GM23338 (cell line): ENCODE data around the gene OR2AG2. TPM values are rescaled to one million over a fixed set of nuclear protein-coding genes. Genes with fewer than 3 reads are reported as not detected.

ENCODE experiments used
- ATAC-seq: fragments of 200-7000 bp; cut with Tn5 transposase; 3 replicates; pipeline ENCODE4 v1.9.1; 2020
- DNase-seq: peaks from one replicate; pipeline ENCODE4 v3.0.0-alpha.2; 2015; ENCODE audit warnings: low spot score
- H2AFZ ChIP-seq: fragments of 200-600 bp; sonication (generic); 2 replicates; pipeline ENCODE4 v1.8.0; 2016; ENCODE audit warnings: antibody characterized with exemption, mild to moderate bottlenecking, moderate library complexity
- H3F3A ChIP-seq: fragments of 200-600 bp; sonication (generic); replicated peaks from 2 replicates; pipeline ENCODE4 v1.8.0; 2017; ENCODE audit warnings: antibody characterized with exemption, mixed run types, low read depth
- H3K27ac ChIP-seq: fragments of 200-600 bp; sonication (generic); 2 replicates; pipeline ENCODE4 v1.6.1; 2016; ENCODE audit warnings: low read depth
- H3K27me3 ChIP-seq: fragments of 200-600 bp; sonication (generic); 2 replicates; pipeline ENCODE4 v1.8.0; 2016; ENCODE audit warnings: mild to moderate bottlenecking, mixed run types, moderate library complexity; ENCODE audit not compliant: insufficient read depth
- H3K36me3 ChIP-seq: fragments of 200-600 bp; sonication (generic); 2 replicates; pipeline ENCODE4 v1.8.0; 2016; ENCODE audit warnings: mild to moderate bottlenecking; ENCODE audit not compliant: insufficient read depth
- H3K4me1 ChIP-seq: fragments of 200-600 bp; sonication (generic); 2 replicates; pipeline ENCODE4 v1.8.0; 2016; ENCODE audit warnings: mild to moderate bottlenecking, moderate library complexity; ENCODE audit not compliant: insufficient read depth
- H3K4me2 ChIP-seq: fragments of 200-600 bp; sonication (generic); 2 replicates; pipeline ENCODE4 v1.7.1; 2017; ENCODE audit warnings: mixed run types
- H3K4me3 ChIP-seq: fragments of 200-600 bp; sonication (generic); 2 replicates; pipeline ENCODE4 v1.6.1; 2016; ENCODE audit warnings: mixed run types
- H3K79me2 ChIP-seq: fragments of 200-600 bp; sonication (generic); replicated peaks from 2 replicates; pipeline ENCODE4 v1.8.0; 2017; ENCODE audit warnings: mild to moderate bottlenecking; ENCODE audit not compliant: insufficient read depth
- H3K9me2 ChIP-seq: fragments of 200-600 bp; sonication (generic); 2 replicates; pipeline ENCODE4 v1.8.0; 2017; ENCODE audit not compliant: insufficient read depth
- H4K20me1 ChIP-seq: fragments of 200-600 bp; sonication (generic); replicated peaks from 2 replicates; pipeline ENCODE4 v1.8.0; 2017; ENCODE audit warnings: mild to moderate bottlenecking; ENCODE audit not compliant: insufficient read depth
- H3K27ac Mint-ChIP-seq: 2 replicates; pipeline ENCODE4 v1.8.0; 2020; ENCODE audit warnings: inconsistent platforms, mild to moderate bottlenecking, moderate library complexity, mixed read lengths
- H3K27me3 Mint-ChIP-seq: 3 replicates; pipeline ENCODE4 v1.8.0; 2022; ENCODE audit warnings: low read depth, mild to moderate bottlenecking, moderate library complexity, mixed read lengths, inconsistent platforms; ENCODE audit not compliant: insufficient read depth, poor library complexity
- H3K36me3 Mint-ChIP-seq: 3 replicates; pipeline ENCODE4 v1.8.0; 2021; ENCODE audit warnings: low read depth, mild to moderate bottlenecking, inconsistent platforms, moderate library complexity, mixed read lengths
- H3K4me1 Mint-ChIP-seq: 3 replicates; pipeline ENCODE4 v1.8.0; 2020; ENCODE audit warnings: mild to moderate bottlenecking, inconsistent platforms, mixed read lengths
- H3K4me3 Mint-ChIP-seq: 3 replicates; pipeline ENCODE4 v1.8.0; 2021; ENCODE audit warnings: moderate library complexity, mild to moderate bottlenecking, inconsistent platforms, mixed read lengths
- H3K9me3 Mint-ChIP-seq: 3 replicates; pipeline ENCODE4 v1.8.0; 2020; ENCODE audit warnings: moderate library complexity, mild to moderate bottlenecking, inconsistent platforms, mixed read lengths
- ZNF114 ChIP-seq: fragments of 250-450 bp; sonication (Bioruptor Pico); IDR thresholded peaks from 2 replicates; pipeline ENCODE4 v1.5.0; 2020; ENCODE audit warnings: mild to moderate bottlenecking, moderate library complexity
- ZNF331 ChIP-seq: fragments of 250-450 bp; sonication (Bioruptor Pico); IDR thresholded peaks from 2 replicates; pipeline ENCODE4 v1.5.0; 2020; ENCODE audit warnings: low read depth, mild to moderate bottlenecking, moderate library complexity
- polyA plus RNA-seq: library from polyadenylated mRNA; unstranded; fragments of >200 nt; fragmentation: Nextera tagmentation; extraction: Ambion mirVana; gene quantifications from 2 replicates; pipeline ENCODE4 v1.2.1, GENCODE V29; 2016
- total RNA-seq: library from RNA; depleted of rRNA; stranded (reverse); fragments of >200 nt; shearing (Covaris generic); gene quantifications from 2 replicates; pipeline ENCODE4 v1.2.3, GENCODE V29; 2014
- TF ChIP-seq, protein P1 (sequence below): fragments of 250-450 bp; sonication (Bioruptor Pico); IDR thresholded peaks from 2 replicates; pipeline ENCODE4 v1.5.0; 2020; ENCODE audit warnings: mild to moderate bottlenecking, moderate library complexity

The OR2AG2 gene
- total and polyA plus RNA-seq, 2 experiments from 2014 or later: 0.11 to 0.45 TPM

GRCh38 chr11:6738590-6738989 is 33.2 kb downstream of the OR2AG2 start:
- no peak for ATAC-seq
- DNase-seq: no peak
- Mint-ChIP-seq H3K36me3 (no peaks in the 10 kb centered on the region), H3K9me3 (no peaks in the 10 kb centered on the region), H3K4me1 (no peaks in the 10 kb centered on the region), H3K27ac (no peak overlapping the region), H3K4me3 (no peak overlapping the region), H3K27me3 (peaks cover 2% of the 10 kb centered on the region)
- no peak overlapping the region for H3K4me2 ChIP-seq
- no peaks in the 10 kb centered on the region for H3K9me2 ChIP-seq
- H3K4me3 ChIP-seq: no peak overlapping the region
- H2AFZ ChIP-seq: no peak overlapping the region
- no peaks in the 10 kb centered on the region for H3K36me3 ChIP-seq
- TF ChIP-seq, protein P1, sequence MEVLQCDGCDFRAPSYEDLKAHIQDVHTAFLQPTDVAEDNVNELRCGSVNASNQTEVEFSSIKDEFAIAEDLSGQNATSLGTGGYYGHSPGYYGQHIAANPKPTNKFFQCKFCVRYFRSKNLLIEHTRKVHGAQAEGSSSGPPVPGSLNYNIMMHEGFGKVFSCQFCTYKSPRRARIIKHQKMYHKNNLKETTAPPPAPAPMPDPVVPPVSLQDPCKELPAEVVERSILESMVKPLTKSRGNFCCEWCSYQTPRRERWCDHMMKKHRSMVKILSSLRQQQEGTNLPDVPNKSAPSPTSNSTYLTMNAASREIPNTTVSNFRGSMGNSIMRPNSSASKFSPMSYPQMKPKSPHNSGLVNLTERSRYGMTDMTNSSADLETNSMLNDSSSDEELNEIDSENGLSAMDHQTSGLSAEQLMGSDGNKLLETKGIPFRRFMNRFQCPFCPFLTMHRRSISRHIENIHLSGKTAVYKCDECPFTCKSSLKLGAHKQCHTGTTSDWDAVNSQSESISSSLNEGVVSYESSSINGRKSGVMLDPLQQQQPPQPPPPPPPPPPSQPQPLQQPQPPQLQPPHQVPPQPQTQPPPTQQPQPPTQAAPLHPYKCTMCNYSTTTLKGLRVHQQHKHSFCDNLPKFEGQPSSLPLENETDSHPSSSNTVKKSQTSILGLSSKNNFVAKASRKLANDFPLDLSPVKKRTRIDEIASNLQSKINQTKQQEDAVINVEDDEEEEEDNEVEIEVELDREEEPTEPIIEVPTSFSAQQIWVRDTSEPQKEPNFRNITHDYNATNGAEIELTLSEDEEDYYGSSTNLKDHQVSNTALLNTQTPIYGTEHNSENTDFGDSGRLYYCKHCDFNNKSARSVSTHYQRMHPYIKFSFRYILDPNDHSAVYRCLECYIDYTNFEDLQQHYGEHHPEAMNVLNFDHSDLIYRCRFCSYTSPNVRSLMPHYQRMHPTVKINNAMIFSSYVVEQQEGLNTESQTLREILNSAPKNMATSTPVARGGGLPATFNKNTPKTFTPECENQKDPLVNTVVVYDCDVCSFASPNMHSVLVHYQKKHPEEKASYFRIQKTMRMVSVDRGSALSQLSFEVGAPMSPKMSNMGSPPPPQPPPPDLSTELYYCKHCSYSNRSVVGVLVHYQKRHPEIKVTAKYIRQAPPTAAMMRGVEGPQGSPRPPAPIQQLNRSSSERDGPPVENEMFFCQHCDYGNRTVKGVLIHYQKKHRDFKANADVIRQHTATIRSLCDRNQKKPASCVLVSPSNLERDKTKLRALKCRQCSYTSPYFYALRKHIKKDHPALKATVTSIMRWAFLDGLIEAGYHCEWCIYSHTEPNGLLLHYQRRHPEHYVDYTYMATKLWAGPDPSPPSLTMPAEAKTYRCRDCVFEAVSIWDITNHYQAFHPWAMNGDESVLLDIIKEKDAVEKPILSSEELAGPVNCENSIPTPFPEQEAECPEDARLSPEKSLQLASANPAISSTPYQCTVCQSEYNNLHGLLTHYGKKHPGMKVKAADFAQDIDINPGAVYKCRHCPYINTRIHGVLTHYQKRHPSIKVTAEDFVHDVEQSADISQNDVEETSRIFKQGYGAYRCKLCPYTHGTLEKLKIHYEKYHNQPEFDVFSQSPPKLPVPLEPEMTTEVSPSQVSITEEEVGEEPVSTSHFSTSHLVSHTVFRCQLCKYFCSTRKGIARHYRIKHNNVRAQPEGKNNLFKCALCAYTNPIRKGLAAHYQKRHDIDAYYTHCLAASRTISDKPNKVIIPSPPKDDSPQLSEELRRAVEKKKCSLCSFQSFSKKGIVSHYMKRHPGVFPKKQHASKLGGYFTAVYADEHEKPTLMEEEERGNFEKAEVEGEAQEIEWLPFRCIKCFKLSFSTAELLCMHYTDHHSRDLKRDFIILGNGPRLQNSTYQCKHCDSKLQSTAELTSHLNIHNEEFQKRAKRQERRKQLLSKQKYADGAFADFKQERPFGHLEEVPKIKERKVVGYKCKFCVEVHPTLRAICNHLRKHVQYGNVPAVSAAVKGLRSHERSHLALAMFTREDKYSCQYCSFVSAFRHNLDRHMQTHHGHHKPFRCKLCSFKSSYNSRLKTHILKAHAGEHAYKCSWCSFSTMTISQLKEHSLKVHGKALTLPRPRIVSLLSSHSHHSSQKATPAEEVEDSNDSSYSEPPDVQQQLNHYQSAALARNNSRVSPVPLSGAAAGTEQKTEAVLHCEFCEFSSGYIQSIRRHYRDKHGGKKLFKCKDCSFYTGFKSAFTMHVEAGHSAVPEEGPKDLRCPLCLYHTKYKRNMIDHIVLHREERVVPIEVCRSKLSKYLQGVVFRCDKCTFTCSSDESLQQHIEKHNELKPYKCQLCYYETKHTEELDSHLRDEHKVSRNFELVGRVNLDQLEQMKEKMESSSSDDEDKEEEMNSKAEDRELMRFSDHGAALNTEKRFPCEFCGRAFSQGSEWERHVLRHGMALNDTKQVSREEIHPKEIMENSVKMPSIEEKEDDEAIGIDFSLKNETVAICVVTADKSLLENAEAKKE: no peak
- TF ChIP-seq ZNF331 (CRISPR knock-in tag): no peak
- no peaks in the 10 kb centered on the region for H4K20me1 ChIP-seq
- H3K27me3 ChIP-seq: no peaks in the 10 kb centered on the region
- no peak overlapping the region for H3K27ac ChIP-seq
- H3F3A ChIP-seq: no peaks in the 10 kb centered on the region
- no peaks in the 10 kb centered on the region for H3K4me1 ChIP-seq
- H3K79me2 ChIP-seq: no peaks in the 10 kb centered on the region

GRCh38 chr11:6737872-6738466 is 33.8 kb downstream of the OR2AG2 start:
- Histone ChIP-seq H3K4me1 (no peaks in the 10 kb centered on the region), H3F3A (no peaks in the 10 kb centered on the region), H3K4me3 (no peak overlapping the region), H3K27me3 (no peaks in the 10 kb centered on the region), H4K20me1 (no peaks in the 10 kb centered on the region), H3K79me2 (no peaks in the 10 kb centered on the region), H3K9me2 (no peaks in the 10 kb centered on the region), H3K36me3 (no peaks in the 10 kb centered on the region), H3K27ac (no peak overlapping the region), H3K4me2 (no peak overlapping the region), H2AFZ (no peak overlapping the region)
- Mint-ChIP-seq H3K4me1 (no peaks in the 10 kb centered on the region), H3K4me3 (no peak overlapping the region), H3K9me3 (no peaks in the 10 kb centered on the region), H3K36me3 (no peaks in the 10 kb centered on the region), H3K27me3 (peaks cover 2% of the 10 kb centered on the region), H3K27ac (no peak overlapping the region)
- DNase-seq (peak; percentile 80), ATAC-seq (peak; percentile 72)
- no peak for TF ChIP-seq ZNF331 (CRISPR knock-in tag)
- no peak for TF ChIP-seq ZNF114 (CRISPR knock-in tag)
- TF ChIP-seq, protein P1: peak; percentile 44; the same call in 1 of the 2 replicates
